GM18498 (cell line): ENCODE measurements around the gene POLDIP3.

ENCODE experiments used
- ATAC-seq: cut with Tn5 transposase; IDR thresholded peaks from one replicate; pipeline ENCODE4 v1.9.1; 2021; ENCODE audit warnings: mild to moderate bottlenecking, moderate library complexity; ENCODE audit not compliant: unreplicated experiment

POLDIP3 gene, protein sequence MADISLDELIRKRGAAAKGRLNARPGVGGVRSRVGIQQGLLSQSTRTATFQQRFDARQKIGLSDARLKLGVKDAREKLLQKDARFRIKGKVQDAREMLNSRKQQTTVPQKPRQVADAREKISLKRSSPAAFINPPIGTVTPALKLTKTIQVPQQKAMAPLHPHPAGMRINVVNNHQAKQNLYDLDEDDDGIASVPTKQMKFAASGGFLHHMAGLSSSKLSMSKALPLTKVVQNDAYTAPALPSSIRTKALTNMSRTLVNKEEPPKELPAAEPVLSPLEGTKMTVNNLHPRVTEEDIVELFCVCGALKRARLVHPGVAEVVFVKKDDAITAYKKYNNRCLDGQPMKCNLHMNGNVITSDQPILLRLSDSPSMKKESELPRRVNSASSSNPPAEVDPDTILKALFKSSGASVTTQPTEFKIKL

DNA sequence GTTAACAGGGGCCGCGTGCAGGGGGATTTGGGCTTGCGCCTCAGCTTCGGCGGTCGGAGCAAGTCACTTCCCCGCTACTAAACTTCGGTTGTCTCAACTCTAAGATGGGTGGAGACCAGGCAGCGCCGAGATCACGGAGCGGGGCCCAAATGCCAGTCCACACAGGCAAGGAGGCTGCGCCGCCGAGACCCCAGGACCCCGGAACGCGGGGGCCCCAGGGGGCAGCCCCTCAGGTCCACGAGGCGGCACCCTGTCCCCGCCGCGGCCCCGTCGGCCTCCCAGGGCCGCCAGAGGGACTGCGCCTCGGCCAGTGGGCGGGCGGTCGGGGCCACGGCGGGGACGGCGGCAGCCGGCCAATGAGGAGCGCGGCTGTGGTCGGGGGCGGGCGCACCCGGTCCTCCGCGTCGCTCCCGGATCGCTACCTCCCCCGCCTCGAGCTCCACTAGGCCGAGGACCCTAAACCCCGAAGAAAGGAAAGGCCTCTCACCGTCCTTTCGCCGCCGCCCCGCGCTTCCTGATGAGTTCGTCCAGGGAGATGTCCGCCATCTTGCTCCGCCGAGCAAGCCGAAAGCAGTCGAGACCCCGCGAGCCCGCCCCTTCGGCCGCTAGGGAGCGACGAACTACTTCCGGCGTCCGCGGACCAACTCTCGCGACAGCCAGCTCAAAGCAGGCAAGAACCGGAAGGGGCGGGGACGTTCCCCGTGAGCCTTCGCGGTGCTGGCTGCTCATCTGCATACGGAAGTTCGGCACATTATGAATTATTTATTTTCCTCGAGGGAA, at the start of gene POLDIP3:
Gene POLDIP3 (minus strand): TSS at position 572 of the 780 bp plus-strand sequence. CDS start 26 bp downstream, at position 546.
- ATAC-seq, result peak; percentile 75

DNA sequence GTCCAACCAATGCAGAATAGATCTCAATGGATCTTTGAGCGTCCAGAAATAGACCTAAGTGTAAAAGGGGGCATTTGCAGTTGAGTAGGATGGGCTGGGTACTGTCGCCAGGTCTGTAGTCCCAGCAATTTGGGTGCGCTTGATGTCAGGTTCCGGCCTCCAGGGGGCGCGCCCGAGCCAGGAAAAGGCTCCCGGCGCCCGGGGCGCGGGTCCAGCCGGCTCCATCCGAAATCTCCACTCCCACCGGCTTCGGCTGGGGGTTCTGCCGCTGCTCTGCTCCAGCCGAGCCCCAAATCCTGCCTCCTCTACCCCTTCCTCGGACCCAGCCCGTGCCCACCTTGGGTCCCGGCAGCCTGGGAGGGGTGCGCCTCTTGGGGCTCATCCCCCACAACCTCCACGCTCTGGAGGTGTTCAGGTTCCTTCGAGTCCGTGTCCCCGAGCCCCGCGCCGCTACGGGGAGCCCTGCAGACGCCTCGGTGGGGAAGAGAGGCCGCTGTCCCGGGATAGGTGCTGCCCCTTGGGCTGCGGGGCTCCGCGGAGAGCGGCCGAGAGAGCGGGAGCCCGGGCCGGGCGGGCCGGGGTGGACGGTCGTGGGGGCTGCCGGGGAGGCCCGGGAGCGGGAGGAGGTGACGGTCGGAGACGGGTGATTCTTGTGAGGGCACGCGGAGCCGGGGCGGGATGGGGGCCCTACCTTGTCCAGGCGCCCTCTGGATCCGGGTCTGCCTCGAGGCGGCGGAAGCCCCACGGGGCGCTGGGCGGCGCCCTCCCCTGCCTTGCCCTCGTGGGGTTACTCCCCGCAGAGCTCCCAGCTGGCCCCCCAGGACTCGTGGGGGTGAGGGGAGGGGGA, 47.5 kb upstream of the POLDIP3 start:
- peak; percentile 54 for ATAC-seq

DNA sequence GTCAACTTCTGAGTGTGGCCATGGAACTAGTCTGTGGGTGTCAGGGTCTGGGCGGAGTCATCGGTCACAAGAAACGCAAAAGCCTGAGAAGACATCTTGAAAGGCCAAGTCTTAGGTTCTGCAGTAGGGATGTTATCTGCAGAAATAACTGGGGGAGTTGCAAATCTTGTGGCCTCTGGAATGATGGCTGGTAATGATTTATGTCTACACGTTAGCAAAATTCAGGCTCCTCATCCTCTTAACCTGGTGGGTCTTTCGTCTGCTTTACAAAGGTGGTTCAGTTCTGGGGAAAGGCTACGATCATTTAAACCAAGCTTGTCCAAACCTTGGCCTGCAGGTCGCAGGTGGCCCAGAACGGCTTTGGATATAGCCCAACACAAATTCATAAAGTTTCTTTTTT, 41.9 kb upstream of the POLDIP3 start:
- no peak for ATAC-seq

DNA sequence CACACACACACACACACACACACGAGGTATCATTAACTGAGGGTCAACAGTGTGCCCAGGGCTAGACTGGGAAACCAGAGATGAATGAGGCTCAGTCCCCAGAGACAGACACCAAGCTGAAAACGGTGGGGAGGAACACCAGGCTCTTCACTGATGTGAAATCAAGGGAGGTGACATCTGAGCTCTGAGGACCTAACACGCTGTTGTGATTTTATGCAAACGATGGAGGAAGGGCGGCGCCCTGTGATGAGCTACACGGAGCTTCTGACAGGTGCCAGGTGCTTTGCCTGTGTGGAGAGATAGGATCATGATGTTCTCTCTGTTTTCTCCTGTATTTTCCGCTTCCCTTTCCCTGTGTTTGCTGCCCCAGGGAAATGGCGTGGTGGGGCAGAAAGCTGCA, 41.0 kb upstream of the POLDIP3 start:
- no peak for ATAC-seq

DNA sequence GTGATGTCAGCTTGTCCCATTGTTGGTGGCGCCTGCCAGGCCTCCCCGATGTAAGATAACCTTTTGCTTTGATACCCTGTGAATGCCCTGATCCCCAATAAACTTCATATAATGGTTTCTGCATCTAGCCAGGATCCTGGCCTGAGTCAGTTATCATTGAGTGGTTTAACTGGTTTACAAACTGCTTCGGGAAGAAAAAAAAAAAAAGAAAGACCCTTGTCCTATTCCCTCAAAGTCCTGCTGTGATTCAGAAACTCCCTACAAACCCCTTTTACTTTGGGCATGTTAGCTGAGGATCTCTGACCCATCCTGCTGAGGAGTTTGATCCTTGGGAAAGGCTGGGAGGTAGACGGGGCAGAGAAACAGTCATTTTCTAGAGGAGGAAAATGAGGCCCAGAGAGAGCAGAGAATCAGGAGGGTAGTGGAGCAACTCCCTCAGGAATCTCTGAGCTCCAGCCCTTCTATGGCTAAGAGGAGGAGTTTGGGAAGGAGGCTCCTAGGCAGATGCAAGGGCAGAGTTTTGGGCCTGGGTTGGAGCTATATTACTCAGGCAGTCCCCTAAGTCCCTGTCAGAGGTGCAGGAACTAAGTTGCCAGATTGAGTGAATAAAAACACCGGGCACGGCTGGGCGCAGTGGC, 39.9 kb upstream of the POLDIP3 start:
- ATAC-seq, result no peak

DNA sequence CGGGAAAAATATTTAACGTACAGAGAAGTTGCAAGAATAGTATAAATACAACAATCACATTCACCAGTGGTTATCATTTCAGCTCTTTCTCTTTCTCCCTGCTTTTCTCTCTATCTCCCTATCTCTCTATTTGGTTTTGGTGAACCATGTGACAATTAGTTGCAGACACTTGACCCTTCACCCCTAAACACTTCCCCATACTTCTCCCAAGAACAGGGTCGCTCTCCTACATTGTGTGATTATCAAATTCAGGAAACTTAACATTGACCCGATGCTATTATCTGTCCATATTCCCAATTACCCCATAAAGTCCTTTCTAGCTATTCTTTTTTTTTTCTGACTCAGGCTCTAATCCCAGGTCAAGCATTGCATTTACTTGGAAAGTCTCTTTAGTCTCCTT, 39.3 kb upstream of the POLDIP3 start:
- no peak for ATAC-seq

DNA sequence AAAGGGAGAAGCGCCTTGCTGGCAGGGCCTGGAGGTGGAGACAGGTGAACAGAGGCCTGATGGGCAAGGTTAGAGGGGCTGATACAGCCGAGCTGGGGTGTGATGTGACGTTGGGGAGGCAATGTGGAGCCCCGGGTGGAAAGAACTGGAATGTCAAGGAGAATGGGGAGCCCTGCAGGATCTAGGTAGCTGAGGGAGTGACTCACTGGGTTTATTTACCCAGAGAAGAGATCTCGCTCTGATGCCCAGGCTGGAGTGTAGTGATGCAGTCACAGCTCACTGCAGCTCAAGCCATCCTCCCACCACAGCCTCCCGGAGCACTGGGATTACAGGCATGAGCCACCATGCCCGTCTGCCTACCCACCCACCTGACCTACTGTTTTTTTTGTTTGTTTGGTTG, 36.5 kb upstream of the POLDIP3 start:
- no peak for ATAC-seq

DNA sequence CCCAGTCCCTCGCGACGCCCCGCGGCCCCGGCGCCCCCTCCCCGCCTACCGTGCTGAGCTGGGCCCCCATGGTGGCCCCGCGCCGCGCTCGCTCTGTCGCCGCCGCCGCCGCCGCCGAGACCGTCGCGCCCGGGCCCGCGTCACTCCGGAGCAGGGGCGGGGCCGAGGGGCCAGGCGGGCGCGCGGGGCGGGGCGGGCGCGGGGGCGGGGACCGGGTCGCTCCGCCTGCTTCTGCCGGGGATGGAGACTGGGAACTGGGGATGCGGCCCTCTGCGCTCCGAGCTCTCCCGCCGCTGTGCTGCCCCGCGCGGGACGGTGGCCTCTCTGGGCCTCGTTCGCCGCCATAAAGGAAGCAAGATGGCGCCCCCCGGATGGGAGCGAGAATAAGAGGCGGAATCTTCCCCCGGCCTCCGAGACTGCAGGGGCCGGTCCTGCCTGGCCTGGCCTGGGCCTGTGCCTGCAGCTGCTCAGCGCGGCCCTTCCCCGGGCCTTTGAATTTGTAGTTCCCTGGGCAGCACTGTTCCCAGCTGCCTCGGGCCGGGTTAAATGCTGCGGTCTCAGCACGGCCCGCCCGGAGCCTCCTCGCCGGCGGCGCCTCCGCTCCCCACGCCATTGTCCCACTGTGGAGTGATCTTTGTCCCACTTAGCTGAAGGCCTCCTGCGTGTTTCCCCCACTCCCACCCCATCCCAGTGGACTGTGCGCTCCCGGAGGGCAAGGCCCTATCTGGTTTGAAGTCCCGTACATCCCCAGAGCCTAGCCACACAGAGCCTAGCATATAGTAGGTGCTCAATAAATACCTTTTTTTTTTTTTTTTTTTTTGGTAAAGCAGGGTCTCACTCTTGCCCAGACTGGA, 34.8 kb upstream of the POLDIP3 start, which contains the start of gene CYB5R3:
Gene CYB5R3 (minus strand): TSS at position 147 of the 854 bp plus-strand sequence. CDS start 77 bp downstream, at position 70.
- ATAC-seq, result peak; percentile 77

DNA sequence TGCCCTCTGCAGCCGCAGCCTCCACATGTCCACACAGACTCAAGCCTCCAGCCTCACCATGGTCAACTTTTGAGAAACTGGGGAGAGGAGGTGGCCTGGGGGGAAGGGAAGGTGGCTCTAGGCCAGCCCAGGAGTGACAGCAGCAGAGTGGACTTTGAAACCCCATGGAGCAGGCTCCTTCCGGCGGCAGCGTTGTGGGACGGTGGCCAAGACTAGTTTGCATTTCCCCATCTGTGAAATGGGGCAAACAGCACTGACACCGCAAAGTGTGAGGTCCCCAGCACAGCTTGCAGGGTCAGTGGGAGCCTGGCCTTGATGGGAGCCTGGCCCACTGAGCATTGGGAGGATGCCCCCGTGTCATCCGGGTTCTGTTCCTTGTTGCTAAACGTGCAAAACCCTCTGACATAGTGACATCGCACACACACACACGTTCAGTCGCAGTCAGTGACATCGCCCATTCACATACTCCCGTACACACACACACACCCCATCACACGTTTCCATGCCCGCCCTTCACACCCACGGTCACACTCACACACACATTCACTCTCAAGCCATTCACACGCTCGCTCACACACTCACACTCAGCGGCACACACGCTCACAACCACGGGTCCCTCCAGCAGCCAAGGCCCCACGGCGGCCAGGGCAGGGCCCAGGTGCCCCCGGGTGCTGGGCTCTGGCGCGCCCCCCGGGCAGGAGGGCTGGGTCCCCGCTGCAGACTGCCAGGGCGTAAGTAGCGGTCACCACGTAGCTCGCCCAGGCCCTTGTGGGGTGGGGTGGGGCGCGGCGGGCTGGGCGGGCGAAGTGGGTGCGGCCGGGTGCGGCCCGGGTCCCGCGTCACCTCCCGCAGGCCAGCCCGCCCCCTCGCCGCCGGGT, 33.9 kb upstream of the POLDIP3 start:
- ATAC-seq, result peak; percentile 57

DNA sequence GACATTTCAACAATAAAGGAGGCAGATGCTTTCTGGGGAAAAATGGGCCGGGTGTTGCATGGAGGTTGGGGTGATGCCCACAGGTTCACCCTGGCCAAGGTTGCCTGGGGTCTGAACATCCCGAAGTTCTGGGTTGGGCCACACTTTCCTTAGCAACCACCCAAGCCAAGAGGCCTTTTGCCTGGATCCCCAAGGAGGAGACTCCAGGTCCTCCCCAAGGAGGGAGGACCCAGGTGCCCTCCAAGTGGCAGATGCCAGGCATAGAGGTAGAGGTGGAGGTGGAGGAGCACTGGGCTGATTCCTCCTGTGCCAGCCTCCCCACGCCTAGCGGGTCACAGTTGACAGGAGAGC, 33.3 kb upstream of the POLDIP3 start:
- ATAC-seq, result no peak

DNA sequence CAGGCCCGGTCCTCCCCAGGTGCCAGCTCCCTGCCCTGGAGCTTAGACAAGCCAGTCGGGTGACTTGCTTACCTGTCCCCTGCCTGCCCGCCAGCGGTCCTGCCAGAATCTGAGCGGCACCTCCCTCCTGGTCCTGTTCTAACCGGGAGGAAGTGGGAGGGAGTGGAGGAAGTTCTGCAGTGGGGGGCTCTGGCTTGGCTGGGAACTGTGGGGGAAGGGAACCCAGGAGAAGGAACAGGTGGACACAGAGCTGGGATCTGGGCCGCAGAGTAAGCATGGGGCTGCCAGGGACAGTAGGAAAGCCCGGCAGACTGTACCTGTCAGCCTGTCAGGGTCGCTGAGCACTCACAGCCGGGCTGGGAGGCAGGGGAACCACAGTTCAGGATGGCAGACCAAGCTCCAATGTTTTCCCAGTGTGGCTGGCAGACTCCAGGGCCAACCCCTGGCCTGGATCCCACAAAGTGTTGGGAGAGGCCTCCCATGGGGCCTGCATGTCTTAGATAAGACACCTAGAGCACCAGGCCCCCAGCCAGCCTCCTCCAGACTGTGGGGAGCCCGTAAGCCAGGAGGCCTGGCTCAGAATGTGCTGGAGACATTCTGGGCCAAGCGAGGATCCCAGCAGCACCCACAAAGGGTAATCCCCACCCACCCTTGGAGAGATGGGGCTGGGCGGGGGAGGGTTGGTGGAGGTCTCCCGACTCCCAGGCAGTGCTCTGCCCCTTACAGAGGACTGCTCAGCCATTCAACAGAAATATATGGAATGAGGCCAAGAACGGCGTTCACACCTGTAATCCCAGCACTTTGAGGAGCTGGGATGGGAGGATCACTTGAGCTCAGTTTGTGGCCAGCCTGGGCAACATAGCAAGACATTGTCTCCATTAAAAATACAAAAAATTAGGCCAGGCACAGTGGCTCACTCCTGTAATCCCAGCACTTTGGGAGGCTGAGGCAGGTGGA, 32.2 kb upstream of the POLDIP3 start:
- no peak for ATAC-seq

DNA sequence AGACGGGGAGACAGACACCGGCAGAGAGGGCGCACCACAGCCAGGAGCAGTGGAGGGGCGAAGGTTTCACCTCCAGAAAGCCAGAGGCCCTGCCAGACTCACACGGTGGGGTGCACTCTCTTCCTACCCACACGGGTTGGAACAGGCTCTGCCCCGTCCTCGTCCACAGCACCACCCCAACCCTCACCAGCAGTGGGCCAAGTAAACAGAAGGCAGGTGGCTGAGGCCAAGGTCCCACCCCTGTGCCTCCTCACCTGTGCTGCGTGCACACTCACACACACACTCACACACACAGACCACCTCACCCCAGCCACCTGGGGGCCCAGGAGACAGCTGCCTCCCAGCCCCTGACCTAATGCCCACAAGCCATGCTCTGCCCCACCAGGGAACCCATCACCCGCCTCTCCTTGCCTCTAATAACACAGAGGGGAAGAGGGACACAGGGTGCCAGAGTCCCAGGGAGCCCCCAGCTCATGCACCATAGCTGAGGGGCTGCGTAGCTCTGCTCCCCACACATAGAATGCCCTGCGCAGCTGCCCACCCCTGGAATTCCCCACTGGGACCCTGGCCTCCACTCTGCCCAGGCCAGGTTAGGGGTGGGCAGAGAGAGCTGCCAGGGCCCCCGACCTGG, 31.4 kb upstream of the POLDIP3 start:
- no peak for ATAC-seq

DNA sequence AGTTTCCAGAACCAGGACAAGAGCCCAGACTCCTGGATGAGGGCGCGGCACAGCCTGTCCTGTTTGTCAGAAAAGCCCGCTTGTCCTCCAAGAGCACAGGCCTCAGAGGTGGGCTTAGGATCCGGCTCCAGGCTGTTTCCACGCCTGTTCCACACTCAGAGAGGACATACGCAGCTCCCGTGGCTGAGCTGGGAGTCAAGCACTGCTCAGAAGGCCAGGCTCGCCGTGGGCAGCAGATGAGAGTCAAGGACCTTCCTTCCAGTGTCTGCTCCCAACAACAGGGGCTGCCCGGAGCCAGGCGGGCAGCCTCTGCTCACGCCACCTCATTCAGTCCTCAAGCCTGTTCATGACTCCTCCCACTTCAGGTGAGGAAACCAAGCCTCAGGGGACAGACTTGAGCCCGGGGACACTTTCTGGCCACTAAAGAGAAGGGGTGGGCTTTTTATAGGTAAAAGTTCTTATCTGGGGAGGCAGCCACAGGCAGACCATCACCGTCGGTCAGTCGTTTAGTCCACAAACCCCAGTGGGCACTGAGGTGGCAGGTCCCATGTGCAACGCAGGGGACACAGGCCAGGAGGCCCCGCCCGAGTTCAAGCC, 30.8 kb upstream of the POLDIP3 start:
- no peak for ATAC-seq

DNA sequence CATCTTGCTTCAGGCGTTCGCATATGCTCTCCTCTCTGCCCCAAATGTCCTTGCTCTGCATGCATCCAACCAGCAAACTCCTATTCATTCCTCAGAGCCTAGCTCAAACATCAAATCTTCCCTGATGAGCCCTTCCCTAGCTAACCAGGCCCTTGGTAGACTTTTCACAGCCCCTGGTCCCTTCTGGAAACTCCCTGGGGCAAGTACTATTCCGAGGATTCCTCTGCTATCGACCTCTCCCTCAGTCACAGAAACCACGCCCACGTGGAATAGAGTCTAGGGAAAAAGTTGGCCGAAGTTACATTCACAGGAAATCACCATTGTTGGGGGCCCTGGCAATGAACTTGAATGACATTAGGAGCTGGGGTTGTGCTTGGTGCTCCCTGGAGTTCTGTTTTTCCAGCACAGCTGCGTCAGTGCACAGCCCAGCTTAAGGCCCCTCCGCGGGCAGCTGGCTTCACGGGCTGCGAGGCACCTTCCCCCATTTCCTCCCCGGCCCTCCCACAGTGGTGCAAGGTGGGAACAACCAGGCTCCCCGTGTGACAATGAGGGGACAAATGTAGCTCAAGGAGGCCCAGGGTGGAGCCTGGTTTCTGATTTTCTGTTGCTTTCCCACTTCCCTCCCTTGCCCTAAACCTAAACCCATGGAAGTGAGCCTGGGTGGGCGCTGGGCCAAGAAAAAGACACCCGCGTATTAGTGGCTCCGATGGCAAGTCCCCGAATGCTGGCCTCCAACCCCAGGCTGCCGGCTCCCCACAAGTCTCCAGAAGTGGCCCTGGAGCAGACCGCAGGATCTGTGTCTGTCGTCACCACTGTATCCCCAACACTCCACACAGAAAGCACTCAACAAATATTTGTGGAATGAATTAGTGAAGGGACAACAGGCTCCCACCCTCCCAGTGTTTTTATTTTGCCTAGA, 30.0 kb upstream of the POLDIP3 start:
- ATAC-seq, result no peak

DNA sequence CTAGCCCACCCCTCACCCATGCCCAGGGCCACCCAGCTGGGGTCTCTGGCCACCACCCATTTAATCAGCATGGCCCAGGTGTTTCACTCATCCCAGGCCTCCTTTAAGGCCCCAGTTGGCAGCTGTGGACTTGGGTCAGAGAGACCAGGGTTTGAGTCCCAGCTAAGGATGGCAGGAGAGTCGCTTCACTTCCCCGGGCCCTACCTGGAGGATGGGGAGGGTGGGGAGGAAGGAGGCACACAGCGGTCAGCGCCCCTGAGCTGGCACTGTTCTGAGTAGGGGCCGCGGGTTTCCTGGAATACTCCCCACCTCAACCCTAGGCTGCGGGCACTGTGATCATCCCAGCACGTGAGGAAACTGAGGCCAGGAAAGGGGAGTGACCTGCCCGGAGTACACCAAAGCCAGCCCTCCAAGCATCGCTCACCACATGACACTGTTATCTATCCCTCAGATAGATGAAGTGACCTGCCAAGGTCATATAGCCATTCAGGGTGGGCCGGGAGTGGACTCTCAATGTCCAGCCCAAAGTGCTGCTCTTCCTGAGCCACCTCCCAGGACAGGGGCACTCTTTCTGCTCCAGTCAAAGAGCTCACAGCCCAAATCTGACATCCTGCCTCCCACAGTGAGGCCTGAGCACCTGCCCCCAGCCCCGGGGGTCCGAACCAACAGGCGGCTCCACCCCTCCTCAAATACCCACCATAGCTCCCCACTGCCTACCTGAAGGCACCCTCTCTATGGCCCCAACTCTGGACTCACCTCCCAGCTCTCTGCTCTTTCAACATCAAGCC, 29.1 kb upstream of the POLDIP3 start:
- no peak for ATAC-seq
